ENCODE data around the gene C1orf21. TPM values are rescaled to one million over a fixed set of nuclear protein-coding genes. Genes with fewer than 3 reads are reported as not detected.
"Not testable (repeated sequence)": the region's sequence is repeated elsewhere in the genome, so short reads cannot be mapped to it uniquely, and the experiment has no call there.

The C1orf21 gene, protein sequence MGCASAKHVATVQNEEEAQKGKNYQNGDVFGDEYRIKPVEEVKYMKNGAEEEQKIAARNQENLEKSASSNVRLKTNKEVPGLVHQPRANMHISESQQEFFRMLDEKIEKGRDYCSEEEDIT
- polyA plus RNA-seq (2012; ENCODE audit: low read depth, missing spikeins) = 0.09 TPM

GRCh38 chr1:184386312-184387068, at the start of gene C1orf21:
TSS of gene C1orf21 (plus strand) at chr1:184387029. CDS start at chr1:184477510, 90,481 bp downstream.
- FAIRE-seq (no peak), DNase-seq (ENCODE audit: insufficient read length, low spot score) (peak; percentile 79)
- no peak for TF ChIP-seq TAF1 (IDR thresholded peaks at IDR 0.05; ENCODE audit: low read depth, low read length)
- no peak for TF ChIP-seq POU2F2 (IDR thresholded peaks at IDR 0.05; ENCODE audit: low read depth, low read length)
- TF ChIP-seq SPI1 (IDR thresholded peaks at IDR 0.05; ENCODE audit: low read depth, low read length) = no peak
- no peak for TF ChIP-seq PAX5 (IDR thresholded peaks at IDR 0.05; ENCODE audit: insufficient read depth, low read length, severe bottlenecking)
- TF ChIP-seq POLR2A (IDR thresholded peaks at IDR 0.05; ENCODE audit: low read depth, low read length) = no peak
- TF ChIP-seq POLR2AphosphoS5 (IDR thresholded peaks at IDR 0.05; ENCODE audit: low read depth, low read length) = no peak

GRCh38 chr1:184337865-184338264, 49.0 kb upstream of the C1orf21 start:
- not testable (repeated sequence) for DNase-seq (ENCODE audit: insufficient read length, low spot score); FAIRE-seq

- no peak for FAIRE-seq
- TF ChIP-seq POU2F2 (IDR thresholded peaks at IDR 0.05; ENCODE audit: low read depth, low read length) = no peak
- no peak for TF ChIP-seq TAF1 (IDR thresholded peaks at IDR 0.05; ENCODE audit: low read depth, low read length)
- TF ChIP-seq PAX5 (IDR thresholded peaks at IDR 0.05; ENCODE audit: insufficient read depth, low read length, severe bottlenecking) = no peak
- no peak for TF ChIP-seq POLR2A (IDR thresholded peaks at IDR 0.05; ENCODE audit: low read depth, low read length)
- no peak for TF ChIP-seq SPI1 (IDR thresholded peaks at IDR 0.05; ENCODE audit: low read depth, low read length)
- DNase-seq (ENCODE audit: insufficient read length, low spot score) = no peak
These were observed 45.8 kb upstream of the C1orf21 start for GRCh38 chr1:184340984-184341383.

DNA sequence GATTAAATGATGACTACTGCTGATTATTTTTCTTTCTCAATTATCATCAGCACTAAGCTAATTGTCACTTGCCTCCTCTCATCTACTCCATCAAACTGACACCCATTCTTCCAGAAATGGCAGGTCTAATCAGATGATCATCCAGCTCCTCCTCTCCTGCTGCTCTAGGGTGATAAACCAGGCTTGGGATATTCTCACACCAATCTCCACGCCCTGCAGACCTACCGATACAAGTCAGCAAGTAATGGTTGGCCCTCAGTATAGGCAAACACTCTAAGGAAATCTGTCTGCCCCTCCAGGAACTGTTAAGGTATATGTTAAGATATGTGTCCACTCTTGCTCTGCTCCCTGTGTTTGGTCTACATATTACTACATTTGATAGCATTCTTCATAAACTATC, 36.3 kb upstream of the C1orf21 start:
- TF ChIP-seq PAX5 (IDR thresholded peaks at IDR 0.05; ENCODE audit: insufficient read depth, low read length, severe bottlenecking) (no peak), POLR2AphosphoS5 (IDR thresholded peaks at IDR 0.05; ENCODE audit: low read depth, low read length) (no peak), TAF1 (IDR thresholded peaks at IDR 0.05; ENCODE audit: low read depth, low read length) (no peak), SPI1 (IDR thresholded peaks at IDR 0.05; ENCODE audit: low read depth, low read length) (no peak), POLR2A (IDR thresholded peaks at IDR 0.05; ENCODE audit: low read depth, low read length) (no peak), POU2F2 (IDR thresholded peaks at IDR 0.05; ENCODE audit: low read depth, low read length) (no peak)
- FAIRE-seq (no peak), DNase-seq (ENCODE audit: insufficient read length, low spot score) (no peak)

DNA sequence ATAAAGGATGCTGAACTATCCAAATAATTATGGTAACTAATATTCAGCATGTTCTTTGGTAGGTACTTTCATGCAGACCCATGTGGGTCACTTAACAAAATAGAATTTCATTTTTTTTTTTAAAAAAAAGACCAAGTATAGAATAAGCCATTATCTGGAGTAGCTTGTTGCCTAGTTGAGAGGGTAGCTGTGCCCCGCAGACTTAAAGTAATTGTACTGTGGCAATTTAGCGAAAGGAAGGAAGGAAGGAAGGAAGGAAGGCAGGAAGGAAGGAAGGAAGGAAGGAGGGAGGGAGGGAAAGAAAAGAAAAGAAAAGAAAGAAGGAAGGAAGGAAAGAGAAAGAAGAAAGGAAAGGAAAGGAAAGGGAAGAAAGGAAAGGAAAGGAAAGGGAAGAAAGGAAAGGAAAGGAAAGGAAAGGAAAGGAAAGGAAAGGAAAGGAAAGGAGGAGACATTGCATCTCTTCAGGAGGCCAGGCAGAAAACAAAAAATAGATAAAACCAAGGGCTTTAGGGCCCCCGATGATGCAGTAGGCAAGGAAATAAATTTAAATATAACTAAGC, 35.3 kb upstream of the C1orf21 start:
- no peak for FAIRE-seq
- TF ChIP-seq POU2F2 (IDR thresholded peaks at IDR 0.05; ENCODE audit: low read depth, low read length) (no peak), PAX5 (IDR thresholded peaks at IDR 0.05; ENCODE audit: insufficient read depth, low read length, severe bottlenecking) (no peak), SPI1 (IDR thresholded peaks at IDR 0.05; ENCODE audit: low read depth, low read length) (no peak), TAF1 (IDR thresholded peaks at IDR 0.05; ENCODE audit: low read depth, low read length) (no peak), POLR2A (IDR thresholded peaks at IDR 0.05; ENCODE audit: low read depth, low read length) (no peak), POLR2AphosphoS5 (IDR thresholded peaks at IDR 0.05; ENCODE audit: low read depth, low read length) (no peak)

GRCh38 chr1:184352776-184353175, 34.1 kb upstream of the C1orf21 start:
- DNase-seq (ENCODE audit: insufficient read length, low spot score) (no peak), FAIRE-seq (no peak)
- TF ChIP-seq TAF1 (IDR thresholded peaks at IDR 0.05; ENCODE audit: low read depth, low read length) = no peak
- no peak for TF ChIP-seq PAX5 (IDR thresholded peaks at IDR 0.05; ENCODE audit: insufficient read depth, low read length, severe bottlenecking)
- no peak for TF ChIP-seq POLR2AphosphoS5 (IDR thresholded peaks at IDR 0.05; ENCODE audit: low read depth, low read length)
- TF ChIP-seq POLR2A (IDR thresholded peaks at IDR 0.05; ENCODE audit: low read depth, low read length) = no peak

More for the DNA sequence above, 35.3 kb upstream of the C1orf21 start:
- DNase-seq (ENCODE audit: insufficient read length, low spot score) = no peak

DNA sequence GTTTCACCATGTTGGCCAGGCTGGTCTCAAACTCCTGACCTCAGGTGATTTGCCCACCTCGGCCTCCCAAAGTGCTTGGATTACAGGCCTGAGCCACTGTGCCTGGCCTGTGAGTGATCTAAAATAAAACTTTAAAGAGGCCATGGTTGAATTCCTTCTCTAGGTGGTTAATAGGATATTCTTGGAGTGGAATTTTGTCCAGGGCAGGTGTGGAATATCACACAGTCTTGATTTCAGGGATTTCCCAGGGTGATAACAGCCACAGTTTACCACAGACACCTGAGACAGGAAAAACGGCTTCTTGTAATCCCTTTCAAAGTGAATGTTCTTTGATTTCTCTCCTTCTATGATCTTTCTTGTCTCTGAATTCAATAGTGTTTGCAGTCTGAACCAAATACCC, 32.1 kb upstream of the C1orf21 start:
- no peak for DNase-seq (ENCODE audit: insufficient read length, low spot score)
- TF ChIP-seq POLR2AphosphoS5 (IDR thresholded peaks at IDR 0.05; ENCODE audit: low read depth, low read length) = no peak
- TF ChIP-seq SPI1 (IDR thresholded peaks at IDR 0.05; ENCODE audit: low read depth, low read length) = no peak
- no peak for TF ChIP-seq POLR2A (IDR thresholded peaks at IDR 0.05; ENCODE audit: low read depth, low read length)
- TF ChIP-seq POU2F2 (IDR thresholded peaks at IDR 0.05; ENCODE audit: low read depth, low read length) = no peak
- TF ChIP-seq TAF1 (IDR thresholded peaks at IDR 0.05; ENCODE audit: low read depth, low read length) = no peak
- TF ChIP-seq PAX5 (IDR thresholded peaks at IDR 0.05; ENCODE audit: insufficient read depth, low read length, severe bottlenecking) = no peak
- no peak for FAIRE-seq

DNA sequence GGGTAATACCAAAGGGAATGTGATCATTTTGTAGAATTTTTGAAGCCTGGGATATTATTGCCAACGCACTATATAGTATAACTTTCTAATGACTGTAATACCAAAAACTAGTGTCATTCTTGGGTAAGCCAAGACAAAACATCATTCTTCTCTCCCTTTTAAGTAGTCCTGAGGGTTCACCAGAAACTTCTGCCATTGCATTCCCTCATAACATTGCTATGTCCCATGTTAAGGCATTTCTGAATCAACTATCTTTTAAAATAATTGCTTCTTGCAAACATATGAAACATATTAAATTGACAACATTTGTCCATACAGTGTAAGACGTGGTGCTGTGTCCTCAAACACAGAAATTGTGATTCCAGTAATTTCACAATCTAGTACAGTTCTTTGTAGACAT, 29.9 kb upstream of the C1orf21 start:
- DNase-seq (ENCODE audit: insufficient read length, low spot score) = no peak
- TF ChIP-seq SPI1 (IDR thresholded peaks at IDR 0.05; ENCODE audit: low read depth, low read length) = no peak
- TF ChIP-seq TAF1 (IDR thresholded peaks at IDR 0.05; ENCODE audit: low read depth, low read length) = no peak
- TF ChIP-seq PAX5 (IDR thresholded peaks at IDR 0.05; ENCODE audit: insufficient read depth, low read length, severe bottlenecking) = no peak
- TF ChIP-seq POU2F2 (IDR thresholded peaks at IDR 0.05; ENCODE audit: low read depth, low read length) = no peak
- no peak for TF ChIP-seq POLR2A (IDR thresholded peaks at IDR 0.05; ENCODE audit: low read depth, low read length)
- no peak for TF ChIP-seq POLR2AphosphoS5 (IDR thresholded peaks at IDR 0.05; ENCODE audit: low read depth, low read length)
- FAIRE-seq = no peak

GRCh38 chr1:184358256-184358655, 28.6 kb upstream of the C1orf21 start:
- TF ChIP-seq TAF1 (IDR thresholded peaks at IDR 0.05; ENCODE audit: low read depth, low read length) = no peak
- no peak for TF ChIP-seq POU2F2 (IDR thresholded peaks at IDR 0.05; ENCODE audit: low read depth, low read length)
- TF ChIP-seq POLR2A (IDR thresholded peaks at IDR 0.05; ENCODE audit: low read depth, low read length) = no peak
- no peak for TF ChIP-seq POLR2AphosphoS5 (IDR thresholded peaks at IDR 0.05; ENCODE audit: low read depth, low read length)
- no peak for TF ChIP-seq PAX5 (IDR thresholded peaks at IDR 0.05; ENCODE audit: insufficient read depth, low read length, severe bottlenecking)
- TF ChIP-seq SPI1 (IDR thresholded peaks at IDR 0.05; ENCODE audit: low read depth, low read length) = no peak
- no peak for DNase-seq (ENCODE audit: insufficient read length, low spot score)
- no peak for FAIRE-seq

Data from GM12891 (cell line).